COLO829 (cell line): Measurements from ENCODE around the gene BACE1-AS.
"Not testable (repeated sequence)": the region's sequence is repeated elsewhere in the genome, so short reads cannot be mapped to it uniquely, and the experiment has no call there.

Source experiments
- DNase-seq: peaks from one replicate; pipeline ENCODE4 v3.0.0; 2012; ENCODE audit warnings: low spot score

The BACE1-AS gene

DNA sequence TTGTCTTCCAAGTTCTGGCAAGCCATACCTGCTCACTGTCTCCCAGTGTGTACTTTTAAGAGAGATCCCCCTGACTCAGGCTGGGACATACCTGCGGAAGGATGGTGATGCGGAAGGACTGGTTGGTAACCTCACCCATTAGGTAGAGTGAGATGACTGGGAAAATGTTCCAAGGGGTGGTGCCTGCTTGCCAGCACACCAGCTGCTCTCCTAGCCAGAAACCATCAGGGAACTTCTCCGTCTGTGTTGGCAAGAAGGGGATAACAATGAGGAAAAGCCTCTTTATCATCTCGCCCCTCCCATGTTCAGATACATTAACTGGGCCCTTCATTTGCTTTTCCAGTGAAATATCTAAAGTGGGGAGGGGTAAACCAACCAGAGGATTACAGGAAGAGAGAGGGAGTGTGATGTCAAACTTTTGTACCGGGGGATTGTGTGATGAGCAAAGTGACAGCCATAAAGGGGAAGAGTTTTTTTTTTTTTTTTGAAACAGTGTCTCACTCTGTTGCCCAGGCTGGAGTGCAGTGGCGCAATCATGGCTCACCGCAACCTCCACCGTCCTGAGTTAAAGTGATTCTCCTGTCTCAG lies at the start of gene BACE1-AS:
TSS of gene BACE1-AS (plus strand) at position 538 of the 588 bp plus-strand sequence.
- no peak for DNase-seq

DNA sequence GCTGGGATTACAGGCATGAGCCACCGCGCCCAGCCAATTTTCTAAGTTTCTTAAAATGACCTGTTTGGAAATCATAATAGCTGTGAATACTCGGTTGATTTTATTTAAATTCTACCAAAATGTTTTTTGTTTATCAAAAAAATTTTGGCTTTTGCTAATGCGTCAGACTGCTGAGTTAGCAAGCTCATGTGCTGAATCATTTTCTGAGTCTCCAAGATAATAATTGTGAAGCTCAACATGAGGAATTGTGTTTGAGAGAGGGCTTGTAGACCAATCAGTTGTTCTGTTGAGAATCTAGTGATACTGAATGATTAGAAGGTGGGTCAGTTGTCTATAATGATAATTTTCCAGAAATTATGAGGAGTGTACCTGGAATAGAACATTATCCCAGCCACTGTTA lies 42.8 kb upstream of the BACE1-AS start:
- no peak for DNase-seq

DNA sequence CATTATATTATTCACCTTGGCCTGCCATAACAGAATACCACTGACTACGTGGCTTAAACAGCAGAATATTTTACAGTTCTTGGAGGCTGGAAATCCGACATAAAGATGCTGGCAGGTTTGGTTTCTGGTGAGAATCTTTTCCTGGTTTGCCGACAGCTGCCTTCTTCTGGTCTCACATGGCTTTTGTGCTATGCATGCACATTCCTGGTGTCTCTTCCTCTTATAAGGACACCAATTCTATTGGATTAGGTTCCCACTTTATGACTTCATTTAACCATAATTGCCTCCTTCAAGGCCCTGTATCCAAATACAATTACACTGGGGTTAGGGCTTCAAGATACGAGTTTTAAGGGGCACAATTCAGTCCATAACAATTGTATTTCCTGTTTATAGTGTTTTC lies 41.6 kb upstream of the BACE1-AS start:
- no peak for DNase-seq

DNA sequence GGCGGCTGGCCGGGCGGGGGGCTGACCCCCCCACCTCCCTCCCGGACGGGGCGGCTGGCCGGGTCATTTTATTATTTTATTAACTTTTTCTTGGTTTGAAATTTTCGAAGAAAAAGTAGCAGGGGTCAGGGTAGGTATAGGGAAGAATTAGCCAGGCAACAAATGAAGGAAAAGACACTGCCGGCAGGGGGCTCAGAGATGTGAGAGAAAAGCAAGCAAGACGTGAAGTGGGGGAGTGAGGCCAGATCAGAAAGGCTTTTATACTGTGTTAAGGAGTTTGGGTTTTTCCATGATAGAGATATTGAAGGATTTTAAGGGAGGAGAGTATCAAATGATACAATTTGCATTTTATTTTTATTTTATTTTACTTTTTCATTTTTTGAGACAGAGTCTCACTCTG lies 39.6 kb upstream of the BACE1-AS start:
- no peak for DNase-seq

DNA sequence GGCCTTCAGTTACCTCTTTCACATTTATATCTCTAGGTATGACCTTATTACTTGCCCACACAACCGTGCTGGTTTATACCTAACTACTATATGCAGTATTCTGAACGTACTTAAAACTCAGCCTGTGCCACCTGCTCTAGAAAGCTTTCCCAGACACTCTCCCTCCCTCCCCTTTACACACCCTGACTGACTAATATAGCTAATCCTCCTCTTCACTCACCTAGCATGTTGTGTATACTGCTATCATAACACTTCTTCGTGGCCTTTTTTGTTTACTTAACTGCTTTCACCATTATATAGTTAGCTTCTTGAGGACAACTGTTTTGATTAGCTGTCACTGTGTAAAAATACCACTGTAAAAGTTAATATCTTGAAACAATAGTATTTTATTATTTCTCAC lies 35.2 kb upstream of the BACE1-AS start:
- DNase-seq, result no peak

DNA sequence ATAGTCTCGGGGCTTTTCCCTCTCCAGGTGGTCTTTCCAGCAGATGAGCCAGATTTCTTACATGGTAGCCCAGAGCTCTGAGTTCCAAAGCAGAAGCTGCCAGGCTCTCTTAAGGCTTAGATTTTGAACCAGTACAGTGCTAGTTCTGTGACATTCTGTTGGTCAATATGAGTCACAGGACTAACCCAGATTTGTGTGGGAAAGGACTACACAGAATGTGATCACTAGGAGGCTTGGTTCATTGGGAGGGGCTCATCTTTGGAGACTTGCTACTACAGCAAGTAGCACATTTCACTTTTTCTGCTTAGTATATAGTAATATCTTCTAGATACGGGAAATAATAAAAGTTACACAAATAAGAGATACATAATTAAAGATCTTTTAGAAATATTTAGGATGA lies 34.6 kb upstream of the BACE1-AS start:
- DNase-seq, result no peak

DNA sequence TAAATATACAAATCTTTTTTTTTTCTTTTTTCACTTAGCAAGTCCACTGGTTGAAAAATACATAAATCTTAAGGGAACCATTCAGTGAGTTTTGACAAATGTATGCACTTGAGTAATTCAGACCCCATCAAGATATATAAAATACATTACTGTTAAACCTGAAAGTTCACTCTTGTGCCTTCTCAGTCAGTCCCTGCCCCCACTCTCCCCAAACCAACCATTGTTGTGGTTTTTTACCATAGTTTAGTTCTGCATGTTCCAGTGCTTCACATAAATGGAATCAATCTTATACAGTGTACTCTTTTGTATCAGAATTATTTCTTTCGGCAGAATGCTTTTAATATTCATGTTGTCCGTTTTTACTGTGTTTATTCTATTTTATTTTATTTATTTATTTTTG lies 32.6 kb upstream of the BACE1-AS start:
- no peak for DNase-seq

DNA sequence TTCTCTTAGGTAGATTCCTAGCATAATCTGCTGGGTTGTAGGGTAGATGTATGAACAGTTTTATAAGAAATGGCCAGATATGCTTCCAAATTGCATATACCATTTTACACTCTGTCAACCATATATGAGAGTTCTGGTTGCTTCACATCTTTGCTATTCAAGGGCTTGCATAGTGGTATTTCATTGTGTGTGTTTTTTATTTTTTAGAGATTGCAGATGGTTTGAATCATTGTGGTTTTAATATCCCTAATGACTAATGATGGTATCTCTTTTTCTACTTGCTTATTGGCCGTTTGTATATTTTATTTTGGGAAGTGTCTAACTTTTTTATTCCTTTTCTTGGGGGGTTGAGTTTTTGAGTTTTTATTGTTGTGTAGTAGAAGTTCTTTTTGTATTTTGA lies 31.7 kb upstream of the BACE1-AS start:
- DNase-seq, result no peak

DNA sequence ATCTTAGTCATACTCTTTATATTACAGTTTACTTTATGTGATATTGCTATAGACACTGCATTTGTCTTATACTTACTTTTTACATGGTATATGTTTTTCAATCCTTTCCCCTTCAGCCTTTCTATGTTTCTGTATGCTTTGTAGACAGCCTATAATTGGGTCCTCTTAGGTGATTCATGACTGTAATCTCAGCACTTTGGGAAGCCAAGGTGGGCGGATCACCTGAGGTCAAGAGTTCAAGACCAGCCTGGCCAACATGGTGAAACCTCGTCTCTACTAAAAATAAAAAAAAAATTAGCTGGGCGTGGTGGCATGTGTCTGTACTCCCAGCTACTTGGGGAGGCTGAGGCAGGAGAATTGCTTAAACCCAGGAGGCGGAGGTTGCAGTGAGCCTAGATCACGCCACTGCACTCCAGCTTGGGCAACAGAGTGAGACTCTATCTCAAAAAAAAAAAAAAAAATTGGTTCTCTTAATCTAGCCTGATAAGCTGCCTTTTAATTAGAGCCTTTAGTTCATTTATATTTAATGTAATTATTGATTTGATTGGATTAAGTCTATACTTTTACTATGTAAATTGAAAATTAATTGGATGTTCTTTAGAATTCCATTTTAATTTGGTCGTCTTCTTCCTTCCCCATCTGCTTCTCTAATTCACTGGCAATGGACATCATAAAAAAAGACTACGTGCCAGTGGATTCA lies 26.4 kb upstream of the BACE1-AS start:
- not testable (repeated sequence) for DNase-seq

DNA sequence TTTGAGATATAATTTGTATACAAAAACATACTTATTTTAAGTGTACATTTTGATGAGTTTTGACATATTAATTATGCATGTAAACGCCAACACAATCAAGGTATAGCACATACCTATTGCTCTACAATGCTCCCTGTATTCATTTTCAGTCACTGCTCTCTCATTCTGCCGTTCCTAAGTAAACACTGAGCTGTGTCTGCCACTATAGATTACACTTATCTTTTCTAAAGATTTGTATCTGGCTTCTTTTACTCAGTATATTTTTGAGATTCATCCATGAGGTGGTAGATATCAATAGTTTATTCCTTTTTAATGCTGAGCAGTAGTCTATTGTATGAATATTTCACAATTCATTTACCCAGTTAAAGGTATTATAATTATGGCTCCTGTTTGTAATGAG lies 25.4 kb upstream of the BACE1-AS start:
- no peak for DNase-seq

DNA sequence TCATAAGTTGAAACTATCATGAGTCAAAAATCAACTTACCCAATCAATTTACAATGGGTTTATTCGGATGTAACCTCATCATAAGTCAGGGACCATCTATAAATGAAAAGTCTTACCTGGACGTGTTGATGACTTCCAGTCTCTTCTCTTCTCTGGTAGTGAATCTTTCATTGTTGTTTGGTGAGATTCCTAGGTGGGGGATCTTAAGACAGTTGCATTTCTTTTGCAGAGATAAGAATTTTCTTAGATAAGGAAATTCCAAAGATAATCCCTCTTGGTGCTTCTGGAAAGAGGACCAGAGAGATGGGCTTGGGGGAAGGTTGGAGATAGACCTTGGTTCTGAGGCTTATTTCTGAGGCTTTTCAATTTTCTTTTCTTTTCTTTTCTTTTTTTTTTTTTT lies 21.3 kb upstream of the BACE1-AS start:
- DNase-seq, result no peak

DNA sequence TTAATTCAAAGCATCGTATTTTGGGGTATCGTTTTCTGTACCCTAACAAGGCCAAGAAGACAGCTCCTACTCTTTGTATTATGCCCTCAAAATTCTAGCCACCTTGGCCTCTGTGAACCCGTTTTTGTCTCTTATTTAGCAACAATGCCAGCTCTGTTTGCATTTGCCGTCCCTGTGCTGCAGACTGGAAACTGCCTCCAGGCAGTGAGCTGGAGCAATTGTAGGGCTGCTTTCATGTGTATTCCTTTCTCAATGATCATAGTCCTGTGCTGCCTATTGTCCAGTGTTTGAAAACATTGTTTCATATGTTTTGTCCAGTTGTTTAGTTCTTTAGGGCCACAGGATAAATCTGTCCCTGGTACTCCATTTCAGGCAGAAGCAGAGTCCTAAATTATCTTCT lies 19.9 kb upstream of the BACE1-AS start:
- peak; percentile 56 for DNase-seq

DNA sequence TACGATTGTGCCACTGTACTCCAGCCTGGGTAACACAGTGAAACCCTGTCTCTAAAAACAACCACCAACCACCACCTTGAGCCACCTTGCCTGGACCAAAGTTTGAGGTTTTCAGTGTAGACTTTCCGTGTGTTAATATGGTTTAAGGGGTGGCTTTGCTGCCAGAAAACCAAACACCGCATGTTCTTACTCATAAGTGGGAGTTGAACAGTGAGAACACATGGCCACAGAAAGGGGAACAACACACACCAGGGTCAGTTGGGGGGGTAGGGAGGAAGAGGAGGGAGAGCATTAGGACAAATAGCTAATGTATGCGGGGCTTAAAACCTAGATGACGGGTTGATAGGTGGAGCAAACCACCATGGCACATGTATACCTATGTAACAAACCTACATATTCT lies 19.0 kb upstream of the BACE1-AS start:
- not testable (repeated sequence) for DNase-seq

DNA sequence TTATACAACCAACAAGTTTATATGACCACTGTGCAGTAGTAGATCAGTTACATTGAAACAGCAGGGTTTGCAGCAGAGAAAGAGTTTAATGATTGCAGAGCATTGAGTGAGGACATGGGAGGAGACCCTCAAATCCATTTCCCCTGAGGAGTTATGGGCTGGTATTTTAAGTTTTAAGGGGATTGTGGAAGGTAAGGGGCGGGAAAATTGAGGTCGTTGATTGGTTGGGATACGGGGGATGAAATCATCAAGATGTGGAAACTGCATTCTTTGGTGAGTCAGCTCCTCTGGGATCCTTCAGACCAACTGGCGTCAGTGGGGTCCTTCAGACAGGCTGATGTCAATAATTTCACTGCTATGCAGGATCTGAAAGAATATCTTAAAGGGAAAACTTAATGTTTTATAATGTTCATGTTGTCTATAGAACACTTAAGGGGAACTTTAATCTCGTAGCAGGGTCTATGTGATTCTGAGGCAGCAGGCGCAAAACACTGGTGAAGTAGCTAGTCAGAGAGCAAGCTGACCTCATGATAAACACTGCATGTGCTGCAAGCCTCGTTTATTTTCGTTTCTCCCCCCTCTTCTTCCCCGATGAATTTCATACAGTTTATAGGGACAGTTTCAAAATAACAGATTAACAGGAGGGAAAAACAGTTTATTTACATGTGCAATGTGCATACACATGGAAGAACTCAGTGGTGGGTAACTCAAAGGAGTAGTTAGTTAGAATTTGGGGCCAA lies 17.4 kb upstream of the BACE1-AS start:
- no peak for DNase-seq

DNA sequence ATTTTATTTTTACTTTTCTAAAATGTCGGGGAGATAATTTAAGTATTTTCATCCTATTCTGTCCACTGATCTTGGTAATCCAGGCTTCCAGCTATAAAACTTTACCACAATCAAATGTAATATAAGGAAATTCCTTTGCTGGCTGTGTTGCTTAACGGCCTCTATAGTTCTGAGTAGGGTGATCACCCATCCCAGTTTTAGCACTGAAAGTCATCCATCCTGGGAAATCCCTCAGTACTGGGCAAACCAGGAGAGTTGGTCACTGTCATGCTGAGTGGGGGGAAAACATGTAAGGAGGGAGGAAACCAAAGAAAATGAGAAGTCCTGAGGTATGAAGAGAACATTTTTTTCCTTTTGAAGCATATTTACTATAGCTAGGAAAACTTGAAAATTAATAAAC lies 12.8 kb upstream of the BACE1-AS start:
- DNase-seq, result no peak

DNA sequence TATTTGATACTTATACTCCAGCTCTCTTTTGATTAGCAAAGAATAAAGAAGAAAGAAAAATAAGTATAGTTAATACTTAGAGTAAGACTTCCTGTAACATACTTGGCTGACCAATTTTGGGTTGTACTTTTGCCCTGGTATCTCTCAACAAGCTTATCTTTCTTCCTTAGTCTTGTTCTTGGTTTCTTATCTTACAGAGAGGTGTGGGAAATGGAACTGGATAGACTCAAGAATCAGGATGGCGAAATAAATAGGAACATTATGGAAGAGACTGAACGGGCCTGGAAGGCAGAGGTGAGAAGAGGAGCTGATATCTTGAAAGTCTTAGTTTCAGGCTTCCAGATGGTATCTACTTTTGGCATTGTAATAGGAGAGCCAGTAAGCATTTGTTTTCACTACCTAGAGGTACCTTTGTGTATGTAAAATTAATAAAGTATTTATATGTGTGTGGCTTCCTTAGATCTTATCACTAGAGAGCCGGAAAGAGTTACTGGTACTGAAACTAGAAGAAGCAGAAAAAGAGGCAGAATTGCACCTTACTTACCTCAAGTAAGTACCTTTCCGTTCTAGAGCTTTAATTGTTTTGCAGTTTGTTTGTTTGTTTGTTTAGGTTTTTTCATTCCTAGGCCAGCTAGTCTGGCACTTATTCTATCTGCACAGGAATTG lies 11.3 kb upstream of the BACE1-AS start:
- DNase-seq, result no peak

DNA sequence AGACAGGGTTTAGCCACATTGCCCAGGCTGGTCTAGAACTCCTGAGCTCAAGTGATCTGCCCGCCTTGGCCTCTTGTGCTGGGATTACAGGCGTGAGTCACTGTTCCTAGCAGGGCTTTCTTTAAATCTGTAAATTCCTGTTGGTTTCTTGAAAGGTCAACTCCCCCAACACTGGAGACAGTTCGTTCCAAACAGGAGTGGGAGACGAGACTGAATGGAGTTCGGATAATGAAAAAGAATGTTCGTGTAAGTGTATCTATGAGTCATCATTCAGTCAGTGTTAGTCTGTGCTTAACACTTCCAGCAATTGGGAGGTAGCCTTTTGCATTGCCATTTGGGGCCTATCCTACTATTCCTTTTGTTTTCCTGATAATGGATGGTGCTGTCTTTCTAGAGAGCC lies 10.0 kb upstream of the BACE1-AS start:
- DNase-seq, result peak; percentile 73

DNA sequence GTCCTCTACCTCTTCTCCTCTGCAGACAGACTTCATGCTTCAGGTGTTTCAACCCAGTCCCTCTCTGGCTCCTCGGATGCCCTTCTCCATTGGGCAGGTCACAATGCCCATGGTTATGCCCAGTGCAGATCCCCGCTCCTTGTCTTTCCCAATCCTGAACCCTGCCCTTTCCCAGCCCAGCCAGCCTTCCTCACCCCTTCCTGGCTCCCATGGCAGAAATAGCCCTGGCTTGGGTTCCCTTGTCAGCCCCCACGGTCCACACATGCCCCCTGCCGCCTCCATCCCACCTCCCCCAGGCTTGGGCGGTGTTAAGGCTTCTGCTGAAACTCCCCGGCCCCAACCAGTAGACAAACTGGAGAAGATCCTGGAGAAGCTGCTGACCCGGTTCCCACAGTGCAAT lies 9.3 kb upstream of the BACE1-AS start:
- DNase-seq, result no peak

DNA sequence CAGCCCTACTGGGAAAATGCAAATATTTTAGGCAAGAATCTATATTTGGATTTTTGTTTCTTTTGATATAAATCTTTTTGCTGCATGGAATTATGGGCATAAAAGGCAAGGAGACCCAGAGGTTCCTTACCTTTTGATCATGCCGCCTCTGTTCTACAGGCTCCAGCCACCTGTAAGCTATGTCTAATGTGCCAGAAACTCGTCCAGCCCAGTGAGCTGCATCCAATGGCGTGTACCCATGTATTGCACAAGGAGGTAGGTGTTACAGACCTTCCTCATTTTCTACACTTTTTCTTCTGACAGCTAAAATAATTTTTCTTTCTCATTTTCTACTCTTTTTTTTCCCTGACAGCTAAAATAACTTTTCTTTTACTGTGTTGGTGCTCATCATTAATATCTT lies 8.2 kb upstream of the BACE1-AS start:
- no peak for DNase-seq

DNA sequence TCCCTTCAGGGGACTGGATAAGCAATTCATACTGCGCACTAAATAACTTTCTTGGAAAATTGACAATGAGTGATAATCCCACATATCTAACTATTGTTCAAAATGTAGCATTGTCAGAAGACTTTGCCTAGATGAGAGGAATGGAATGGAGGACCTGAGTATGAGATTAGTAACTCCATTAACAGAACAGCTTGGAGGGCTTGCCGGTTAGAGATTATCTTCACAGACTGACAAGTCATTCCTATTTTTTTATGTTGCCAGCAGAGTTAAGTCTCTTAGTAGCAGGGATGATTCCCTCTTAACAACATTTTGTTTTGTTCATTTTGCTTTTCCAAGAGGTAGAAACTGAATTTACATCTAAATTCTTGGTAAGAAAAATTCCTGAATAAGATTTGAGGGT lies 7.1 kb upstream of the BACE1-AS start:
- no peak for DNase-seq

DNA sequence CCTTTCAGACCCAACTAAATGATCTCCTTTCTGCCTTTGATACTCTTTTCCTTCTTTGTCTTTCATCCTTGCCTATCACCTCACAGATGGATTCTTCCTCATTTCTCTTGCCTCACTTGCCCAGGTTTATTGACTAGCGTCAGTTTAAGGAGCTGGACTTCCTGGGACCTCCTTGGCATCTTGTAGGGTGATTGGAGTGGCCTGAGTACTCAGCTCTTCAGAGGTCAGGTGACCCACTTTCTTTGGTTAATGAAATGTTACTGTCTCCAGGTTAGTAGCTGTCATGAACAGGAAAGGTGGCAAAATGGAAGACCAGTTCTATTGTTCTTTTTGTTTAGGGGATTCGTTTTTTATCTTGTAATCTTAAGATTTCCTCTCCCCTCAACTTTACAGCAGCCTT lies 4.6 kb upstream of the BACE1-AS start:
- DNase-seq, result no peak

DNA sequence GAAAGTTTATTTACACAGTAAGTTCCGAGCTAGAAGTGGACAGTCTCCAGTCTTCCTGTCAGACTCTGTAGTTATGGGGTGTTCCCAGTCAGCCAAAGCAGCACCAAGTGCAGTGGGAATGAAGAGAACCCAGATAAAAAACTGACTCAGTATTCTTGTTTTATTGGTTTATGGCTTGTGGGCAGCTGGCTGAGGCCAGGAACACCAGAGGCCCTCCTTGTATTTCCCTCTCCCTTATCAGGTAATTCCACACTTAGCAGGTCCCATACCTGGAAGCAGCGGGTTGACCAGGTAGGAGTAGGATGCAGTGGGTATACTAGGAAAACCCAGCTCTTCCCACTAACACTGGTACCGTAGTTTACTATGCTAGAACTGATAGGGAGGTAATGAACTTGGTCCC lies 3.5 kb upstream of the BACE1-AS start:
- DNase-seq, result no peak

DNA sequence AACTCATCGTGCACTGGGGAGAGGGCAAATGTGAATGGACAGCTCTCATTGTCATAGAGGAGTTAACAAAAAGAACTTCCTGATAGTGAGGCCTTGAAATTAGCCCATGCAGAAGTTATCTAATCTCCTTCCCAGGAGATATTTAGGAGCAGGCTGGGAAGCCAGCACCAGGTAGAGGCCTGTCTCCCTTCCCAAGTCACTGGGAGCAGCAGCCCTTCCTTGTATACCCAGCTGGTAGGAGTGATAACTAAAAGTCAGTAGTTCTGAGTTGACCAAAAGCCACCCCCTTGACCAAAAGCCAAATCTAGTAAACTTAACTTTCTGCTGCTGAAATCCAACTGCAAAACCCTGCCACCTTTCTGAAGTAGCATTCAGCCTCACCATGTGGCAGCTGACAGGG lies 1.4 kb upstream of the BACE1-AS start:
- DNase-seq, result no peak
